Measurements from ENCODE around the gene ASCC3.

DNA sequence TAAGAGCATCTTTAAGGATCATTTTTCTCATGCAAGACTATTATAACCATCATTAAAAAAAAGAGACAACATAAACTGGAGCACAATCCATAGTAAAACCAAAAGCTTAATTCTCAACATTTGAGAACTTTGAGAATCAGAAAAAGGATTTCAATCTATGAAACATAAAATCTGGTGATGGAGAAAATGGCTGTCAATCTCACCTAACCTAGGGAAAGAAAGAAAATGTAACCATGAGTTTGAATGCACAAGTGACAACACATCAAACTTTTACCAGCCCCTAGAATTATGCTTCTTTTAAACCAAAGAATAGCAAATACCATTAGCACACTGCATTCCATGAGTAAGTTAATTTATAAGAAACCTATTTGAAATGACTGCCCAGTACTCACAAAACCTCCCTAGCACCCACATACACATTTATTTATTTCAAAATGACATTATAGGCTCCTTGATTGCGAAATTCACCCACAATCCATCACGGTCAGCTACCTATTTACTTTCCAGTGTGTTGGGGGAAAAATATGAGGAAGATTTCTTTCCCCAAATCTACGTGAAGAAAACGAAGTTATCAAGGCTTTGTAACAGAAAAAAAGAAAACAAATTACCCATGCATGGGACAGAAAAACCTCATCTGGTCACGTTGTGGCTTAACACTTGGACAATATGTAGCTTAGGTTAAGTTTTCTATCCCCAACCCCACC is 828 bp downstream of the ASCC3 start:
- TF ChIP-seq, protein P1, sequence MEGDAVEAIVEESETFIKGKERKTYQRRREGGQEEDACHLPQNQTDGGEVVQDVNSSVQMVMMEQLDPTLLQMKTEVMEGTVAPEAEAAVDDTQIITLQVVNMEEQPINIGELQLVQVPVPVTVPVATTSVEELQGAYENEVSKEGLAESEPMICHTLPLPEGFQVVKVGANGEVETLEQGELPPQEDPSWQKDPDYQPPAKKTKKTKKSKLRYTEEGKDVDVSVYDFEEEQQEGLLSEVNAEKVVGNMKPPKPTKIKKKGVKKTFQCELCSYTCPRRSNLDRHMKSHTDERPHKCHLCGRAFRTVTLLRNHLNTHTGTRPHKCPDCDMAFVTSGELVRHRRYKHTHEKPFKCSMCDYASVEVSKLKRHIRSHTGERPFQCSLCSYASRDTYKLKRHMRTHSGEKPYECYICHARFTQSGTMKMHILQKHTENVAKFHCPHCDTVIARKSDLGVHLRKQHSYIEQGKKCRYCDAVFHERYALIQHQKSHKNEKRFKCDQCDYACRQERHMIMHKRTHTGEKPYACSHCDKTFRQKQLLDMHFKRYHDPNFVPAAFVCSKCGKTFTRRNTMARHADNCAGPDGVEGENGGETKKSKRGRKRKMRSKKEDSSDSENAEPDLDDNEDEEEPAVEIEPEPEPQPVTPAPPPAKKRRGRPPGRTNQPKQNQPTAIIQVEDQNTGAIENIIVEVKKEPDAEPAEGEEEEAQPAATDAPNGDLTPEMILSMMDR (IDR thresholded peaks at IDR 0.05 in 2 of 3, conservative IDR thresholded peaks at IDR 0.05 in 1 of 3; ENCODE audit: borderline replicate concordance in 1 of 3, insufficient read depth in 1 of 3, low read depth in 2 of 3, low read length in 2 of 3): no peak
- TF ChIP-seq MAX (IDR thresholded peaks at IDR 0.05) (no peak), POLR2AphosphoS5 (IDR thresholded peaks at IDR 0.05; ENCODE audit: low read depth, low read length) (no peak), CEBPB (IDR thresholded peaks at IDR 0.05; ENCODE audit: low read depth) (peak; percentile 93)

All from HCT116 (cell line).